WTC11 (cell line): ENCODE results near the gene PFKFB4. TPM values are rescaled to one million over a fixed set of nuclear protein-coding genes. Genes with fewer than 3 reads are reported as not detected.
"Not testable (repeated sequence)": the region's sequence is repeated elsewhere in the genome, so short reads cannot be mapped to it uniquely, and the experiment has no call there.

Experiments used
- ATAC-seq: fragments of 200-7000 bp; cut with Tn5 transposase; 2 replicates; pipeline ENCODE4 v1.10.0; 2021; ENCODE audit warnings: mild to moderate bottlenecking, moderate library complexity
- CTCF ChIA-PET: fragments of 300-600 bp; sonication (Branson Sonifier 250); formaldehyde crosslinking; loops from one replicate; lab custom pipeline; 2021; ENCODE audit warnings: antibody characterized with exemption; lab: Charles Lee
- POLR2A ChIA-PET: fragments of 350-600 bp; sonication (Branson Sonifier 250); formaldehyde crosslinking; loops from one replicate; lab custom pipeline; 2021; ENCODE audit warnings: antibody characterized with exemption; lab: Charles Lee
- DNase-seq: peaks from one replicate; pipeline ENCODE4 v3.0.0; 2021; ENCODE audit warnings: low spot score
- H3K27ac Mint-ChIP-seq: 2 replicates; pipeline ENCODE4 v1.8.0; 2021; ENCODE audit warnings: mixed read lengths
- H3K27me3 Mint-ChIP-seq: 2 replicates; pipeline ENCODE4 v1.8.0; 2021; ENCODE audit warnings: low read depth, mild to moderate bottlenecking, moderate library complexity, mixed read lengths
- H3K36me3 Mint-ChIP-seq: 2 replicates; pipeline ENCODE4 v1.8.0; 2021; ENCODE audit warnings: mixed read lengths
- H3K4me1 Mint-ChIP-seq: 2 replicates; pipeline ENCODE4 v1.8.0; 2022; ENCODE audit warnings: mixed read lengths
- H3K4me3 Mint-ChIP-seq: 2 replicates; pipeline ENCODE4 v1.8.0; 2021; ENCODE audit warnings: mild to moderate bottlenecking, moderate library complexity, mixed read lengths
- H3K9me3 Mint-ChIP-seq: 2 replicates; pipeline ENCODE4 v1.8.0; 2021; ENCODE audit warnings: mixed read lengths
- ARID4B ChIP-seq: sonication (generic); formaldehyde crosslinking; IDR thresholded peaks from 2 replicates; pipeline ENCODE4 v1.8.0; 2023; ENCODE audit warnings: missing genetic modification reagents, mild to moderate bottlenecking, borderline replicate concordance
- ATF6 ChIP-seq: sonication (generic); formaldehyde crosslinking; IDR thresholded peaks from 2 replicates; pipeline ENCODE4 v1.8.1; 2023; ENCODE audit warnings: mild to moderate bottlenecking, missing genetic modification reagents
- ELF4 ChIP-seq: sonication (generic); formaldehyde crosslinking; IDR thresholded peaks from 2 replicates; pipeline ENCODE4 v1.8.1; 2022; ENCODE audit warnings: low read depth, mild to moderate bottlenecking, moderate library complexity, missing genetic modification reagents
- GABPB1 ChIP-seq: sonication (generic); formaldehyde crosslinking; IDR thresholded peaks from 2 replicates; pipeline ENCODE4 v1.8.1; 2023; ENCODE audit warnings: mild to moderate bottlenecking, missing genetic modification reagents
- PREB ChIP-seq: sonication (generic); formaldehyde crosslinking; IDR thresholded peaks from 2 replicates; pipeline ENCODE4 v1.8.1; 2022; ENCODE audit warnings: mild to moderate bottlenecking, missing genetic modification reagents, moderate library complexity, borderline replicate concordance
- RORB ChIP-seq: fragments of 250-450 bp; sonication (Bioruptor Pico); IDR thresholded peaks from 2 replicates; pipeline ENCODE4 v1.9.0; 2021; ENCODE audit warnings: mild to moderate bottlenecking
- STAT6 ChIP-seq: sonication (generic); formaldehyde crosslinking; conservative IDR thresholded peaks from 2 replicates; pipeline ENCODE4 v1.8.1; 2023; ENCODE audit warnings: mild to moderate bottlenecking, low read depth, missing genetic modification reagents, moderate library complexity
- ZNF232 ChIP-seq: sonication (generic); formaldehyde crosslinking; IDR thresholded peaks from 2 replicates; pipeline ENCODE4 v1.8.0; 2022; ENCODE audit warnings: mild to moderate bottlenecking, missing genetic modification reagents
- ZSCAN18 ChIP-seq: fragments of 250-450 bp; sonication (Bioruptor Pico); IDR thresholded peaks from 2 replicates; pipeline ENCODE4 v2.1.2; 2022; ENCODE audit warnings: mild to moderate bottlenecking, moderate library complexity
- total RNA-seq: library from RNA; stranded (reverse); gene quantifications from 3 replicates; pipeline ENCODE4 v1.2.3, GENCODE V29; 2021
- TF ChIP-seq, protein P1 (sequence below): sonication (generic); formaldehyde crosslinking; IDR thresholded peaks from 2 replicates; pipeline ENCODE4 v1.8.1; 2022; ENCODE audit warnings: low read depth, mild to moderate bottlenecking, moderate library complexity, missing genetic modification reagents, borderline replicate concordance

PFKFB4 gene
- total RNA-seq, 1 experiment from 2014 or later: 18.0 TPM

GRCh38 chr3:48553361-48553760, 3.2 kb downstream of the PFKFB4 start (continued):
- TF ChIP-seq PREB (CRISPR knock-in tag): no peak
- no peak for TF ChIP-seq ELF4 (CRISPR knock-in tag)
- no peak for TF ChIP-seq ARID4B (CRISPR knock-in tag)
- no peak for TF ChIP-seq ZNF232

GRCh38 chr3:48552111-48552951, 4.3 kb downstream of the PFKFB4 start:
- peak overlapping the region; percentile 65; the same call in 1 of the 2 replicates for H3K27ac Mint-ChIP-seq
- POLR2A ChIA-PET: no interaction called here
- H3K9me3 Mint-ChIP-seq: no peaks in the 10 kb centered on the region
- H3K27me3 Mint-ChIP-seq: no peaks in the 10 kb centered on the region
- TF ChIP-seq GABPB1 (no peak), STAT6 (CRISPR knock-in tag) (no peak), RORB (CRISPR knock-in tag) (no peak), ZSCAN18 (CRISPR knock-in tag) (no peak), ATF6 (CRISPR knock-in tag) (no peak)
- TF ChIP-seq, protein P1, sequence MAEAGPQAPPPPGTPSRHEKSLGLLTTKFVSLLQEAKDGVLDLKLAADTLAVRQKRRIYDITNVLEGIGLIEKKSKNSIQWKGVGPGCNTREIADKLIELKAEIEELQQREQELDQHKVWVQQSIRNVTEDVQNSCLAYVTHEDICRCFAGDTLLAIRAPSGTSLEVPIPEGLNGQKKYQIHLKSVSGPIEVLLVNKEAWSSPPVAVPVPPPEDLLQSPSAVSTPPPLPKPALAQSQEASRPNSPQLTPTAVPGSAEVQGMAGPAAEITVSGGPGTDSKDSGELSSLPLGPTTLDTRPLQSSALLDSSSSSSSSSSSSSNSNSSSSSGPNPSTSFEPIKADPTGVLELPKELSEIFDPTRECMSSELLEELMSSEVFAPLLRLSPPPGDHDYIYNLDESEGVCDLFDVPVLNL: no peak
- TF ChIP-seq, all 79 proteins: peak for 0
- CTCF ChIA-PET: interaction anchor here (0.9 to 7.2 kb wide), 6 partner anchors 57 to 120 kb away, joined by 3 to 84 read pairs (median 6); partner anchors contain the start of genes ATRIP and UQCRC1
- Mint-ChIP-seq H3K4me3 (no peak overlapping the region), H3K4me1 (peaks cover 37% of the 10 kb centered on the region), H3K36me3 (peaks cover 45% of the 10 kb centered on the region)
- ATAC-seq: no peak
- DNase-seq: no peak

DNA sequence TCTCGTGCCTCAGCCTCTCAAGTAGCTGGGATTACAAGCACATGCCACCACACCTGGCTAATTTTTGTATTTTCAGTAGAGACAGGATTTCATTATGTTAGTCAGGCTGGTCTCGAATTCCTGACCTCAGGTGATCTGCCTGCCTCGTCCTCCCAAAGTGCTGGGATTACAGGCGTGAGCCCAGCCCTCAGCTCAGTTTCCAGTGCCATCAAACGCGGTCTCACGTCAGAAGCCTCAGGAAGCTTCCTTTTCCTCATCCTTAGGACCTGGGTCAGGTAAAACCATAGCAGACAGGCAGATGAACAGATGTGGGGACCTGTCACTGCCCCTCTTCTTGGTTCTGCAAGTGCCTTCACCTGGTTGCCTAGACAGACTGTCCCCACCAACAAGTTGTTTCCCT, 5.0 kb downstream of the PFKFB4 start:
- H3K9me3 Mint-ChIP-seq, H3K27me3 Mint-ChIP-seq, H3K27ac Mint-ChIP-seq, H3K4me3 Mint-ChIP-seq, DNase-seq, ATAC-seq, POLR2A ChIA-PET: not testable (repeated sequence)
- Mint-ChIP-seq H3K4me1 (peaks cover 37% of the 10 kb centered on the region), H3K36me3 (peaks cover 52% of the 10 kb centered on the region)
- CTCF ChIA-PET: interaction anchor here (0.9 to 5.2 kb wide), 3 partner anchors 78 to 119 kb away, joined by 3 to 54 read pairs (median 3); partner anchors contain the start of gene ATRIP
